HepG2 (cell line): Measurements from ENCODE around the gene KAT7. TPM values are rescaled to one million over a fixed set of nuclear protein-coding genes. Genes with fewer than 3 reads are reported as not detected.

Experiments
- ADNP ChIP-seq: sonication (generic); formaldehyde crosslinking; IDR thresholded peaks from 2 replicates; pipeline ENCODE4 v1.4.0; 2020; ENCODE audit warnings: missing genetic modification reagents
- ATF5 ChIP-seq: sonication (generic); formaldehyde crosslinking; IDR thresholded peaks from 2 replicates; pipeline ENCODE4 v1.4.0; 2020; ENCODE audit warnings: mild to moderate bottlenecking, low read depth, missing genetic modification reagents
- ATRX ChIP-seq: sonication (generic); formaldehyde crosslinking; IDR thresholded peaks from 2 replicates; pipeline ENCODE4 v1.4.0; 2020; ENCODE audit warnings: missing genetic modification reagents, borderline replicate concordance
- BRF2 ChIP-seq: sonication (generic); formaldehyde crosslinking; IDR thresholded peaks from 2 replicates; pipeline ENCODE4 v1.8.1; 2022; ENCODE audit warnings: mild to moderate bottlenecking, missing genetic modification reagents
- DZIP1 ChIP-seq: sonication (generic); formaldehyde crosslinking; IDR thresholded peaks from 2 replicates; pipeline ENCODE4 v1.5.0; 2020; ENCODE audit warnings: mild to moderate bottlenecking, missing genetic modification reagents
- GLMP ChIP-seq: sonication (generic); formaldehyde crosslinking; IDR thresholded peaks from 2 replicates; pipeline ENCODE4 v1.9.0; 2021; ENCODE audit warnings: missing genetic modification reagents, mild to moderate bottlenecking, borderline replicate concordance
- HOXA9 ChIP-seq: sonication (generic); formaldehyde crosslinking; IDR thresholded peaks from 2 replicates; pipeline ENCODE4 v1.8.1; 2022; ENCODE audit warnings: missing genetic modification reagents, mild to moderate bottlenecking, moderate library complexity, borderline replicate concordance
- MTERF4 ChIP-seq: sonication (generic); formaldehyde crosslinking; IDR thresholded peaks from 2 replicates; pipeline ENCODE4 v1.8.0; 2023; ENCODE audit warnings: mild to moderate bottlenecking, missing genetic modification reagents
- NFE2L1 ChIP-seq: sonication (generic); formaldehyde crosslinking; IDR thresholded peaks from 2 replicates; pipeline ENCODE4 v1.4.0; 2020; ENCODE audit warnings: missing genetic modification reagents, mild to moderate bottlenecking, borderline replicate concordance
- REL ChIP-seq: sonication (generic); formaldehyde crosslinking; conservative IDR thresholded peaks from 2 replicates; pipeline ENCODE4 v1.8.0; 2022; ENCODE audit warnings: mild to moderate bottlenecking, missing genetic modification reagents, moderate library complexity
- SRSF9 ChIP-seq: fragments of 200-400 bp; formaldehyde crosslinking; IDR thresholded peaks from 2 replicates; pipeline ENCODE4 v1.6.1; 2018; ENCODE audit warnings: borderline replicate concordance, mild to moderate bottlenecking, low read depth, low read length; ENCODE audit not compliant: insufficient read depth, poor library complexity, severe bottlenecking
- ZGPAT ChIP-seq: IDR thresholded peaks from 2 replicates; pipeline ENCODE4 v1.6.1; 2016; ENCODE audit warnings: mild to moderate bottlenecking
- ZNF367 ChIP-seq: sonication (generic); formaldehyde crosslinking; IDR thresholded peaks from 2 replicates; pipeline ENCODE4 v1.4.0; 2020; ENCODE audit warnings: missing genetic modification reagents, borderline replicate concordance
- ZXDC ChIP-seq: sonication (generic); formaldehyde crosslinking; IDR thresholded peaks from 2 replicates; pipeline ENCODE4 v1.5.0; 2020; ENCODE audit warnings: mild to moderate bottlenecking, missing genetic modification reagents
- polyA plus RNA-seq, 8 experiments: library from polyadenylated mRNA; depleted of rRNA in 3 of 8; stranded (reverse) in 7 of 8; unstranded in 1 of 8; fragments of >200 nt; fragmentation: Illumina TruSeq in 4 of 8; extraction: Trizol in 4 of 8; gene quantifications; 2 replicates each; pipeline versions ENCODE4 v1.2.1 to v1.2.3, GENCODE V29; 2011 to 2016; ENCODE audit warnings: low read depth in 4 of 8, missing spikeins in 1 of 8, mixed read lengths in 1 of 8; ENCODE audit not compliant: insufficient read depth in 1 of 8
- total RNA-seq, 5 experiments: library from RNA; depleted of rRNA; stranded (reverse); fragments of >200 nt; fragmentation: Illumina TruSeq; extraction: Trizol; gene quantifications; 2 replicates each; pipeline ENCODE4 v1.2.3, GENCODE V29; 2016; ENCODE audit warnings: low read depth in 1 of 5

The KAT7 gene
- total and polyA plus RNA-seq, 2 of the 13 experiments (the other 11 are each of a cell fraction or from before 2014, with no cell fraction given), result 21.2 to 39.2 TPM

- TF ChIP-seq ZGPAT (CRISPR knock-in tag), result peak; percentile 71
- no peak for TF ChIP-seq DZIP1 (CRISPR knock-in tag)
- no peak for TF ChIP-seq SRSF9
- peak; percentile 33 for TF ChIP-seq ADNP (CRISPR knock-in tag)
- no peak for TF ChIP-seq ATRX
- TF ChIP-seq MTERF4 (CRISPR knock-in tag), result peak; percentile 33; the same call in 1 of the 2 replicates
- no peak for TF ChIP-seq REL (CRISPR knock-in tag)
- TF ChIP-seq ZNF367 (CRISPR knock-in tag), result no peak
- no peak for TF ChIP-seq GLMP (CRISPR knock-in tag)
- no peak for TF ChIP-seq BRF2 (CRISPR knock-in tag)
- TF ChIP-seq NFE2L1 (CRISPR knock-in tag), result no peak
- TF ChIP-seq ATF5 (CRISPR knock-in tag), result no peak
- no peak for TF ChIP-seq HOXA9
- no peak for TF ChIP-seq ZXDC
Measured at GRCh38 chr17:49851387-49852291, 63.2 kb downstream of the KAT7 start (continued).
